ENCODE results near the gene CA4. TPM values are rescaled to one million over a fixed set of nuclear protein-coding genes. Genes with fewer than 3 reads are reported as not detected.
A peak's percentile ranks its signal among the peaks of the same experiment; 100 is the strongest.

CA4 gene
- total and polyA plus RNA-seq, 9 of the 15 experiments (the other 6 are each of a cell fraction or from before 2014, with no cell fraction given), result 0.13 TPM; not detected in 7

DNA sequence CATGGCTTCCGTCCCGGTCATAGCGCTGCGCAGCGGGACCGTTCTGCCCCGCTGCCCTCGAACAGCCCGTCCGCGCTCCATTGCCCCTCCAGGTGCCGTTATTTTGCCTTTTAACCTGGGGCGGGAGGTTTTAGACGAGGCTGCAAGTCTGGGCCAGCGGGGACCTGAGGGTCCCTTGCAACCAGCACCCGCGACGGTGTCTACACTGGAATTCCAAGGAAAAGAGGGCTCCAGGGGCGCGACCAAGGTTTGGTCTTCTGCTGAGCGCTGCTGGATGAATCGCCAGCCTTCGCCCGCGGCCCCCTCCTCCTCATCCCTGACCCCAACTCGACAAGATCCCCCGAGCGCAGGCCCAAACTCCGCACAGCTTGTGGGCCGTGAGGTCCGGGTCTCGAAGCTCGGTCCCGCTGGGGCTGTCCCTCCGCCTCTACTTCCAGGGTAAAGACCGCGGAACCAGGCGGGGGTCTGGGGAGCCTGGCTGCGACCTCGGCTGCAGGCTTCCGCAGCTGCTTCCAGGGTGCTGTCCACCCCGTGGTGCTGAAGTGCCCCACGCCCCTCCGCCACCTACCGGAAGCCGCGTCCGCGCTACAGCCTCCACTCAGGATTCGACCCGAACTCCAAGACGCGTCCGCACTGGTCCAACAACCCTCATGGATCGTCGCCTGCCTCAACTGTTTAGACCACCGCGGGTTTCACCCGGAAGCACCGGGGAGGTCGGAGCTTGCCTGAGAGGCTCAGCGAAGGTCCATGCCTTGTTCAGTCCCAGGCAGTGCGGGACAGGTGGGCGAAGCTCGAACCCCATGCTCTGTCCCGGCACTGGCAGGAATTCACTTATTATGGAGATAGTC is 10.1 kb upstream of the CA4 start (continued):
- TF ChIP-seq, protein P1, sequence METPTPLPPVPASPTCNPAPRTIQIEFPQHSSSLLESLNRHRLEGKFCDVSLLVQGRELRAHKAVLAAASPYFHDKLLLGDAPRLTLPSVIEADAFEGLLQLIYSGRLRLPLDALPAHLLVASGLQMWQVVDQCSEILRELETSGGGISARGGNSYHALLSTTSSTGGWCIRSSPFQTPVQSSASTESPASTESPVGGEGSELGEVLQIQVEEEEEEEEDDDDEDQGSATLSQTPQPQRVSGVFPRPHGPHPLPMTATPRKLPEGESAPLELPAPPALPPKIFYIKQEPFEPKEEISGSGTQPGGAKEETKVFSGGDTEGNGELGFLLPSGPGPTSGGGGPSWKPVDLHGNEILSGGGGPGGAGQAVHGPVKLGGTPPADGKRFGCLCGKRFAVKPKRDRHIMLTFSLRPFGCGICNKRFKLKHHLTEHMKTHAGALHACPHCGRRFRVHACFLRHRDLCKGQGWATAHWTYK (CRISPR knock-in tag; IDR thresholded peaks at IDR 0.05), result peak; percentile 66; the same call in 1 of the 2 replicates
- TF ChIP-seq, protein P2, sequence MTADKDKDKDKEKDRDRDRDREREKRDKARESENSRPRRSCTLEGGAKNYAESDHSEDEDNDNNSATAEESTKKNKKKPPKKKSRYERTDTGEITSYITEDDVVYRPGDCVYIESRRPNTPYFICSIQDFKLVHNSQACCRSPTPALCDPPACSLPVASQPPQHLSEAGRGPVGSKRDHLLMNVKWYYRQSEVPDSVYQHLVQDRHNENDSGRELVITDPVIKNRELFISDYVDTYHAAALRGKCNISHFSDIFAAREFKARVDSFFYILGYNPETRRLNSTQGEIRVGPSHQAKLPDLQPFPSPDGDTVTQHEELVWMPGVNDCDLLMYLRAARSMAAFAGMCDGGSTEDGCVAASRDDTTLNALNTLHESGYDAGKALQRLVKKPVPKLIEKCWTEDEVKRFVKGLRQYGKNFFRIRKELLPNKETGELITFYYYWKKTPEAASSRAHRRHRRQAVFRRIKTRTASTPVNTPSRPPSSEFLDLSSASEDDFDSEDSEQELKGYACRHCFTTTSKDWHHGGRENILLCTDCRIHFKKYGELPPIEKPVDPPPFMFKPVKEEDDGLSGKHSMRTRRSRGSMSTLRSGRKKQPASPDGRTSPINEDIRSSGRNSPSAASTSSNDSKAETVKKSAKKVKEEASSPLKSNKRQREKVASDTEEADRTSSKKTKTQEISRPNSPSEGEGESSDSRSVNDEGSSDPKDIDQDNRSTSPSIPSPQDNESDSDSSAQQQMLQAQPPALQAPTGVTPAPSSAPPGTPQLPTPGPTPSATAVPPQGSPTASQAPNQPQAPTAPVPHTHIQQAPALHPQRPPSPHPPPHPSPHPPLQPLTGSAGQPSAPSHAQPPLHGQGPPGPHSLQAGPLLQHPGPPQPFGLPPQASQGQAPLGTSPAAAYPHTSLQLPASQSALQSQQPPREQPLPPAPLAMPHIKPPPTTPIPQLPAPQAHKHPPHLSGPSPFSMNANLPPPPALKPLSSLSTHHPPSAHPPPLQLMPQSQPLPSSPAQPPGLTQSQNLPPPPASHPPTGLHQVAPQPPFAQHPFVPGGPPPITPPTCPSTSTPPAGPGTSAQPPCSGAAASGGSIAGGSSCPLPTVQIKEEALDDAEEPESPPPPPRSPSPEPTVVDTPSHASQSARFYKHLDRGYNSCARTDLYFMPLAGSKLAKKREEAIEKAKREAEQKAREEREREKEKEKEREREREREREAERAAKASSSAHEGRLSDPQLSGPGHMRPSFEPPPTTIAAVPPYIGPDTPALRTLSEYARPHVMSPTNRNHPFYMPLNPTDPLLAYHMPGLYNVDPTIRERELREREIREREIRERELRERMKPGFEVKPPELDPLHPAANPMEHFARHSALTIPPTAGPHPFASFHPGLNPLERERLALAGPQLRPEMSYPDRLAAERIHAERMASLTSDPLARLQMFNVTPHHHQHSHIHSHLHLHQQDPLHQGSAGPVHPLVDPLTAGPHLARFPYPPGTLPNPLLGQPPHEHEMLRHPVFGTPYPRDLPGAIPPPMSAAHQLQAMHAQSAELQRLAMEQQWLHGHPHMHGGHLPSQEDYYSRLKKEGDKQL (CRISPR knock-in tag; IDR thresholded peaks at IDR 0.05; ENCODE audit: borderline replicate concordance), result 0 out of 2 replicates have a peak, but pooled peaks have one; percentile 67
- no peak for TF ChIP-seq ZNF140 (CRISPR knock-in tag; IDR thresholded peaks at IDR 0.05)
- no peak for TF ChIP-seq BRCA1 (IDR thresholded peaks at IDR 0.05)
- peak; percentile 61; the same call in 1 of the 2 replicates for TF ChIP-seq BRCA1 (CRISPR knock-in tag; IDR thresholded peaks at IDR 0.05)
- TF ChIP-seq, protein P3, sequence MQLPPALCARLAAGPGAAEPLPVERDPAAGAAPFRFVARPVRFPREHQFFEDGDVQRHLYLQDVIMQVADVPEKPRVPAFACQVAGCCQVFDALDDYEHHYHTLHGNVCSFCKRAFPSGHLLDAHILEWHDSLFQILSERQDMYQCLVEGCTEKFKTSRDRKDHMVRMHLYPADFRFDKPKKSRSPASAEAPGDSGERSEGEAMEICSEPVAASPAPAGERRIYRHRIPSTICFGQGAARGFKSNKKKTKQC (CRISPR knock-in tag; IDR thresholded peaks at IDR 0.05), result peak; percentile 98
- peak; percentile 97 for TF ChIP-seq FOXP1 (CRISPR knock-in tag; IDR thresholded peaks at IDR 0.05)
- no peak for TF ChIP-seq NFATC3 (IDR thresholded peaks at IDR 0.05)
- no peak for TF ChIP-seq SNRNP70 (optimal IDR thresholded peaks at IDR 0.05; ENCODE audit: low read depth, low read length)
- peak; percentile 86; the same call in 1 of the 2 replicates for TF ChIP-seq KLF6 (CRISPR knock-in tag; IDR thresholded peaks at IDR 0.05; ENCODE audit: borderline replicate concordance)
- TF ChIP-seq SRSF7 (optimal IDR thresholded peaks at IDR 0.05; ENCODE audit: low read depth, low read length), result no peak
- peak; percentile 95; the same call in 1 of the 2 replicates for TF ChIP-seq IRF2 (CRISPR knock-in tag; IDR thresholded peaks at IDR 0.05)
- TF ChIP-seq, protein P4, sequence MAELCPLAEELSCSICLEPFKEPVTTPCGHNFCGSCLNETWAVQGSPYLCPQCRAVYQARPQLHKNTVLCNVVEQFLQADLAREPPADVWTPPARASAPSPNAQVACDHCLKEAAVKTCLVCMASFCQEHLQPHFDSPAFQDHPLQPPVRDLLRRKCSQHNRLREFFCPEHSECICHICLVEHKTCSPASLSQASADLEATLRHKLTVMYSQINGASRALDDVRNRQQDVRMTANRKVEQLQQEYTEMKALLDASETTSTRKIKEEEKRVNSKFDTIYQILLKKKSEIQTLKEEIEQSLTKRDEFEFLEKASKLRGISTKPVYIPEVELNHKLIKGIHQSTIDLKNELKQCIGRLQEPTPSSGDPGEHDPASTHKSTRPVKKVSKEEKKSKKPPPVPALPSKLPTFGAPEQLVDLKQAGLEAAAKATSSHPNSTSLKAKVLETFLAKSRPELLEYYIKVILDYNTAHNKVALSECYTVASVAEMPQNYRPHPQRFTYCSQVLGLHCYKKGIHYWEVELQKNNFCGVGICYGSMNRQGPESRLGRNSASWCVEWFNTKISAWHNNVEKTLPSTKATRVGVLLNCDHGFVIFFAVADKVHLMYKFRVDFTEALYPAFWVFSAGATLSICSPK (IDR thresholded peaks at IDR 0.05; ENCODE audit: borderline replicate concordance), result no peak
- TF ChIP-seq ZNF695 (CRISPR knock-in tag; IDR thresholded peaks at IDR 0.05), result no peak
- TF ChIP-seq, protein P5, sequence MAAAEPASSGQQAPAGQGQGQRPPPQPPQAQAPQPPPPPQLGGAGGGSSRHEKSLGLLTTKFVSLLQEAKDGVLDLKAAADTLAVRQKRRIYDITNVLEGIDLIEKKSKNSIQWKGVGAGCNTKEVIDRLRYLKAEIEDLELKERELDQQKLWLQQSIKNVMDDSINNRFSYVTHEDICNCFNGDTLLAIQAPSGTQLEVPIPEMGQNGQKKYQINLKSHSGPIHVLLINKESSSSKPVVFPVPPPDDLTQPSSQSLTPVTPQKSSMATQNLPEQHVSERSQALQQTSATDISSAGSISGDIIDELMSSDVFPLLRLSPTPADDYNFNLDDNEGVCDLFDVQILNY (CRISPR knock-in tag; IDR thresholded peaks at IDR 0.05), result no peak
